ENCODE results near the gene CDKN2AIPNL.
A peak's percentile ranks its signal among the peaks of the same experiment; 100 is the strongest.

Gene CDKN2AIPNL, protein sequence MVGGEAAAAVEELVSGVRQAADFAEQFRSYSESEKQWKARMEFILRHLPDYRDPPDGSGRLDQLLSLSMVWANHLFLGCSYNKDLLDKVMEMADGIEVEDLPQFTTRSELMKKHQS

GRCh38 chr5:134411546-134412266, at the start of gene CDKN2AIPNL:
Gene CDKN2AIPNL, minus strand, starts transcription at chr5:134411881. Its CDS starts 27 bp downstream, at chr5:134411854.
- DNase-seq (ENCODE audit: low read depth in 1 of 2, low spot score in 1 of 2), result peak; percentile 83 to 84

DNA sequence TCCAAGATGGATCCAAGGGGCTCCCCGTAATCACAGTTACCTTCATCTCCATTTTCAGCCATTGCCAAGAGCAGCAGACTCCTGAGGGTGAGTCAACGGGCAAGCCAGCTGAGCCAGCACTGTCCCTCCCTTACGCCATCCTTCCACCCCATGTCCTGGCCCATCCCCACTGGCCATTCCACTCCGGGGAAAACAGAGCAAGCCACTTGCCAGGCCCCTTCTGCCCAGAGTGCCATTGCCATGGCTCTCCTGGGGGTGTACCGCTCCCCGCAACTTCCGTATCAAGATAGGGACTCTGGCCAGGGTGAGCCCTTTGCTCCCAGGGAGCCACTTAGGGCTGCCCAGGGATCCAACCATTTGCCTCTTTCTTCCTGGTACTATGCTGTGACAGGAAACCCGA, 48.9 kb upstream of the CDKN2AIPNL start:
- DNase-seq (ENCODE audit: low read depth in 1 of 2, low spot score in 1 of 2), result no peak

DNA sequence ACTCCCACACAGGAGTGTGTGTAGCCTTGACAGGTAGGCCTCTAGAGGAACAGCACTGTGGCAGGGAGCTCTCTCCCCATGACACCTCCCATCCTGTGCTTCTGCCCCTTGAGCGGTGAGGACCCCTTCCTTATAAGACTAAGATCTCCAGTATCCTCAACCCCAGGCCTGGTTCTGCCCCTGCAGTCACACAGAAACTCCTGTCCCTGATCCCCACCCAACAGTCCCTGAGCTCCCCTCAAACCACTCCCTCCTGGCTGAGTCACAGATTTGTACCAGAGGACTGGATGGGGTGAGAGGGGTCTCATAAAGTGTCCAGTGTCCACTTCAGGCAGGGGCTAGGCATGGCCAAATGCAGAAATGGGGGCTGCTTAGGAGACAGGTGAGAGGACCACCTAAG, 47.8 kb upstream of the CDKN2AIPNL start:
- no peak for DNase-seq (ENCODE audit: low read depth in 1 of 2, low spot score in 1 of 2)

- no peak for DNase-seq (ENCODE audit: low read depth in 1 of 2, low spot score in 1 of 2)
Observed at GRCh38 chr5:134459010-134459403, 47.3 kb upstream of the CDKN2AIPNL start.

DNA sequence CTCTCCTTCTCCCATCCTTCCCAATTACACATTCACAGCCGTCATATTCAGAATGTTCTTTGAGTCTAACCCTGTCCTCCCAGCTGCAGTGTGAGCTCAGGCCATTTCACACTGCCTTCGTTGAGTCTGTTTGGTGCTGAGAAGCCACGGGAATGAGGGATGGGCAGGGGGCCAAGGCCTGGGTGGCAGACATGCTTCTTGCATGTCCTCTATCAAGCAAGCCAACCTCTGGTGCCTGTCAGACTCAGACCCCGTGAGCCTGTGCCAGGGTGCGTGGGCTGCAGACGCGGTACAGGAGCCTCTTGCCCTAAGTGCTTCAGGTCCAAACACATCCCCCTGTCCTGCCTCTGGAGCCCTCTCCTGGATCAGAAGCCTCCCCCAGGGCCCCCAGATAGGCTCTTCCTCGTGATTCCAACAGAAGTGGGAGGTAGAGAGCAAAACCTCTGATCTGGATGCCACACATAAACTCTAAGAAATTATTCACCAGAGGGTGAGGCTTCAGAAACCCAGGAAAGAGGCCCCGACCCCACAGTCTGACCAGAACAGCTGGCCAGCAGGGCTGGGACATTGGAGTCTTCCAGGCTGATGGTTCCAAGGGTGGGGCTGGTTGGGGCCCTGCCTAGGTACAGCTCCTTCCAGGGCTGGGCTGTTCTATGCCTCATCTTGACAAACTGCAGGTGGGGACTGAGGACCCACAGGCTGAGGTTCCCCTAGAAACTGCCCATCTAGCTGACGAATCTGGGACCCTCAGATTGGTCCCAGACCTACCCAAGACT, 46.7 kb upstream of the CDKN2AIPNL start:
- DNase-seq (ENCODE audit: low read depth in 1 of 2, low spot score in 1 of 2), result no peak

DNA sequence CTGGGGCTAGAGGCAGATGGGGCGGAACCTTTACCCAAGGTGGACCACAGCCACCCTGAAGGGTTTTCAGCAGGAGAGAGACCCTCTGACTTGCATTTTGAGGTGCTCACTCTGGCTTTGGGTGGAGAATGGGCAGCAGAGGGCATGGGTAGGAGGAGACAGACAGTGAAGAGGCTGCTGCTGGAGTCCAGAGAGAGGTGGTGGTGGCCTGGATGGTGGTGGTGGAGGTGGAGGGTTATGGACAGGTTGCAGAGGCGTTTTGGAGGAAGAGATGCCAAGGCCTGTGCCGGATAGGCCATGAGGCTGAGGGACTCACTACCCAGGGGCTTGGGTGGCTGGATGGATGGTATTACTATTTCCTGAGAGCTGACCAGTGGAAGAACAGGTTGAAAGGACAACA, 46.1 kb upstream of the CDKN2AIPNL start:
- DNase-seq (ENCODE audit: low read depth in 1 of 2, low spot score in 1 of 2), result no peak

- no peak for DNase-seq (ENCODE audit: low read depth in 1 of 2, low spot score in 1 of 2)
Observed at GRCh38 chr5:134456825-134457224, 45.1 kb upstream of the CDKN2AIPNL start.

DNA sequence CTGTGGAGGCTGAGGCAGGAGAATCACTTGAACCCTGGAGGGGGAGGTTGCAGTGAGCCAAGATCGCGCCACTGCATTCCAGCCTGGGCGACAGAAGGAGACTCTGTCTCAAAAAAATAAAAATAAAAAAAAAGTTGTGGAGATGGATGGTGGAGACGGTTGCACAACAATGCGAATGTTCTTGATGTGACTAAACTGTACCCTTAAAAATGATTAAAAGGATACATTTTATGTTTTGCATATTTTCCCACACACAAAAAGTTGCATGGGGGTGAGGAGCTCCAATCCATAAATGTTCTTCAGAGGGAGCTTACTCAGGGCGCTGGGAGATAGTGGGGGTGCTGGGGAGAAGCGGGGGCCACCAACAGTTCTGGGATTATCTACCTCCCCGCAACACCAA, 43.8 kb upstream of the CDKN2AIPNL start:
- DNase-seq (ENCODE audit: low read depth in 1 of 2, low spot score in 1 of 2), result no peak

DNA sequence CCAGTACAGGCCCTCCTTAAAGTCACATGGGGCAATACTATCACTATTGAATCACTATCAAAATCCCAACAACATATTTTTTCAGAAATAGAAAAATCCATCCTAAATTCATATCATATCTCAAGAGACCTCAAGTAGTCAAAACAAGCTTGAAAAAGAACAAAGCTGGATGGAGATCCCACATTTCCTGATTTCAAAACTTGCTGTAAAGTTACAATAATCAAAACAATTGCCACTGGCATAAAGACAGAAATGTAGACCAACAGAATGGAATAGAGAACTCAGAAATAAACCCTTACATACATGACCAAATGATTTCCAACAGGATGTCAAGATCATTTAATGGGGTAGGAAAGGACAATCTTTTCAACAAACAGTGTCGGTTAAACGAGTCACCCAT, 41.3 kb upstream of the CDKN2AIPNL start:
- DNase-seq (ENCODE audit: low read depth in 1 of 2, low spot score in 1 of 2), result no peak

DNA sequence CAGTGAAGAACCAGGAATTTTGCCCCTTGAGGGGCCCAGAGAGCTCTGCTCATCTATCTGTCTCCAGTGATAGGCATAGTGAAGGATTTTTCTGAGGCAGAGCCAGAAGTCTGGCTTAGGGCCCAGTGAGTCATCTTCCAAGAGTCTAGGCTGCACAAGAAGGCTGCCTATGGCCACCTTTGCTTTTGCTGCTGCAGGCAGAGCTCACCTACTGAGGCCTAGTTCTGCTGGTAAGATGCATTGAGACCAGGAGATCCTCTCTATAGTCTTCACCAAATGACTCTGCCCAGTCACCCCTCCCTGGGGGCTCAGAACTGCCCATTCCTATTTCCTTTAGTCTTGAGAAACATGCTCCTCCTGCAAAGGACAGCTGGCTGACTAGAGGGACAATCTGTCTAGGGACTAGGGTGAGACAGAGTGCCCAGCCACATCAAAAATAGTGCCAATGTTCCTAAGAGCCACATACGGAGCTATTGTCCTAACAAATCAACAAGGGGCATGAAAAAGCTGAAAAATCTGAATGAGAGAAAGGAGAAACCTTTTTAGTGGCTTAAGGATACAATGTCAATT, 40.3 kb upstream of the CDKN2AIPNL start:
- no peak for DNase-seq (ENCODE audit: low read depth in 1 of 2, low spot score in 1 of 2)

- DNase-seq (ENCODE audit: low read depth in 1 of 2, low spot score in 1 of 2), result no peak
Observed at GRCh38 chr5:134451225-134451935, 39.7 kb upstream of the CDKN2AIPNL start.

GRCh38 chr5:134450374-134450773, 38.7 kb upstream of the CDKN2AIPNL start:
- no peak for DNase-seq (ENCODE audit: low read depth in 1 of 2, low spot score in 1 of 2)

GRCh38 chr5:134449167-134449566, 37.5 kb upstream of the CDKN2AIPNL start:
- DNase-seq (ENCODE audit: low read depth in 1 of 2, low spot score in 1 of 2), result no peak

DNA sequence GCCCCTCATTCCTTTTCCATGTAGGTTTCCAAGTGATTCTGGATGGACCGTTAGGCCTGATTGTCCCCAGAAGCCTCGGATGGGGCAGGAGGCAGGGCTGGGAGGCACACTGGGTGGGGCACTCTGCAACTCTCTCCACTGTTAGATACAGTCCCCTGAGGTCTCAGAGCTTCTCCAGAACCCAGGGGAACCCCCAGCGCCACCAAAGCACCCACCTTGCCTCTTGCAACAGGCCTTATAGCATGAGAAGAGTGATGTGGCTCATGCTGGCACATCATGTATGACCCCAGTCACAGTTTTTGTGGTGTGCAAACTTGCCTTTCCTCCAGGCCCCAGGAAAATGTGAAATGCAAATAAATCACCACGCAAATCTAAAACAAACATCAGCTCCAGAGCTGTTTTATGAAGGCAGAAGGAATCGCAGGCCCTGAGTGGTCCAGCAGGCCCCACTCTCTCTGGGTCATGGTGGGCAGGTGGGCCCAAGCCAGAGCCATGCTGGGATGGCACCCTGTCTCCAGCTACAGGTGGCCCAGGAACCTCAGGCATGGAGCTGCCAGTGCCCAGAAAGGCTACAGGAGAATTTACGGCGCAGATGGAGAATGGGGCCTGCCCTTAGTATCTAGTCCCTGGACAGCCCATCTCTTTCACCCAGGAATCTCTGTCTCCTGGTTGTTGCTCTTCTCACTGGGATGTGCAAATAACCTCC, 36.3 kb upstream of the CDKN2AIPNL start:
- no peak for DNase-seq (ENCODE audit: low read depth in 1 of 2, low spot score in 1 of 2)

- no peak for DNase-seq (ENCODE audit: low read depth in 1 of 2, low spot score in 1 of 2)
Observed at GRCh38 chr5:134446938-134447337, 35.3 kb upstream of the CDKN2AIPNL start.

GRCh38 chr5:134445856-134446818, 34.5 kb upstream of the CDKN2AIPNL start:
- DNase-seq (ENCODE audit: low read depth in 1 of 2, low spot score in 1 of 2), result no peak

DNA sequence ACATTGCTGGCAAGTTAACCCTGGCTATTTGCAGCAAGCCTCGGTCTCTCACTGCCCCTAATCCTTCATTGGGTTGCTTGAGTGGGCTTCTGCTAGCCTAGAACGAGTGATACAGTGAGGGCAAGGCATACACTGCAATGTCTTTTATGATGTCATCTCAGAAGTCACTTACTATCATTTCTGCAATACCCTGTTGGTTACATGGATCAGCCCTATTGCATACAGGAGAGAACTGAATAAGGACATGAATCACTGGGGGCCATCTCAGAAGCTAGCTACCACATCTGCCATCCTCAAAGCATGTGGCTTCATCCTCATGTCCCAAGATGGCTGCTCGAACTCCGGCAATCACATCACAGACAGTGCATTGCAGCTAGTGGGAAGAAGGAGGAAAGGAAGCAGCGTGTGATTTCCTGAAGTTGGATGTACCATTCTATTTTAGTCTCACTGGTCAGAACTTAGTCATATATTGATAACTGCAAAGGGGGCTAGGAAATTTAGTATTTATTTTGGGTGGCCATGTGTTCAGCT, 33.3 kb upstream of the CDKN2AIPNL start:
- DNase-seq (ENCODE audit: low read depth in 1 of 2, low spot score in 1 of 2), result no peak

GRCh38 chr5:134440201-134440755, 28.6 kb upstream of the CDKN2AIPNL start:
- DNase-seq (ENCODE audit: low read depth in 1 of 2, low spot score in 1 of 2), result no peak

GRCh38 chr5:134439210-134439654, 27.6 kb upstream of the CDKN2AIPNL start:
- no peak for DNase-seq (ENCODE audit: low read depth in 1 of 2, low spot score in 1 of 2)

Measured in stimulated activated CD4-positive, alpha-beta T cell treated with anti-CD3 and anti-CD28 coated beads, Interleukin-15, amount 100 ng/mL, for 1 hour (primary cell).